ENCODE data around the gene ATP2B3.
"Not testable (repeated sequence)": the region's sequence is repeated elsewhere in the genome, so short reads cannot be mapped to it uniquely, and the experiment has no call there.

Gene ATP2B3

GRCh38 chrX:153599192-153600031 lies 82.0 kb downstream of the ATP2B3 start:
- DNase-seq = peak; percentile 69

- no peak for DNase-seq
These were observed 82.6 kb downstream of the ATP2B3 start for GRCh38 chrX:153600032-153600373.

GRCh38 chrX:153600921-153601320 lies 83.5 kb downstream of the ATP2B3 start:
- no peak for DNase-seq

- no peak for DNase-seq
These were observed 84.2 kb downstream of the ATP2B3 start for GRCh38 chrX:153601511-153602110.

- no peak for DNase-seq
These were observed 85.2 kb downstream of the ATP2B3 start for GRCh38 chrX:153602601-153603000.

GRCh38 chrX:153603131-153603656 lies 85.8 kb downstream of the ATP2B3 start:
- DNase-seq = no peak

- DNase-seq = not testable (repeated sequence)
These were observed 87.4 kb downstream of the ATP2B3 start for GRCh38 chrX:153604666-153605380.

GRCh38 chrX:153606503-153606902 lies 89.1 kb downstream of the ATP2B3 start:
- DNase-seq = no peak

- DNase-seq = no peak
These were observed 90.9 kb downstream of the ATP2B3 start for GRCh38 chrX:153608376-153608775.

- no peak for DNase-seq
These were observed 91.4 kb downstream of the ATP2B3 start for GRCh38 chrX:153608806-153609205.

GRCh38 chrX:153609917-153610835 lies 92.7 kb downstream of the ATP2B3 start:
- DNase-seq = peak; percentile 73

GRCh38 chrX:153610836-153611213 lies 93.4 kb downstream of the ATP2B3 start:
- no peak for DNase-seq

GRCh38 chrX:153611298-153612095 lies 94.1 kb downstream of the ATP2B3 start:
- DNase-seq = no peak

- DNase-seq = no peak
These were observed 95.0 kb downstream of the ATP2B3 start for GRCh38 chrX:153612413-153612812.

- DNase-seq = no peak
These were observed 97.4 kb downstream of the ATP2B3 start for GRCh38 chrX:153614818-153615217.

GRCh38 chrX:153620576-153620975 lies 103.1 kb downstream of the ATP2B3 start:
- no peak for DNase-seq

GRCh38 chrX:153621949-153622598 lies 104.6 kb downstream of the ATP2B3 start:
- no peak for DNase-seq

GRCh38 chrX:153622661-153623309 lies 105.3 kb downstream of the ATP2B3 start:
- DNase-seq = no peak

- DNase-seq = no peak
These were observed 106.0 kb downstream of the ATP2B3 start for GRCh38 chrX:153623310-153624029.
